ENCODE data around the gene MRPL21.

Gene MRPL21

GRCh38 chr11:68936676-68937620 lies 33.3 kb upstream of the MRPL21 start:
- intact Hi-C loops (cut with DNase I; ENCODE audit: low total_unique reads): no loop called here
- H3K27ac ChIP-seq: no peak overlapping the region
- no peaks in the 10 kb centered on the region for H3K27me3 ChIP-seq
- no peak for DNase-seq
- H3K36me3 ChIP-seq: peaks cover 58 to 84% (median 66%) of the 10 kb centered on the region in 3 donors
- TF ChIP-seq, protein P1, sequence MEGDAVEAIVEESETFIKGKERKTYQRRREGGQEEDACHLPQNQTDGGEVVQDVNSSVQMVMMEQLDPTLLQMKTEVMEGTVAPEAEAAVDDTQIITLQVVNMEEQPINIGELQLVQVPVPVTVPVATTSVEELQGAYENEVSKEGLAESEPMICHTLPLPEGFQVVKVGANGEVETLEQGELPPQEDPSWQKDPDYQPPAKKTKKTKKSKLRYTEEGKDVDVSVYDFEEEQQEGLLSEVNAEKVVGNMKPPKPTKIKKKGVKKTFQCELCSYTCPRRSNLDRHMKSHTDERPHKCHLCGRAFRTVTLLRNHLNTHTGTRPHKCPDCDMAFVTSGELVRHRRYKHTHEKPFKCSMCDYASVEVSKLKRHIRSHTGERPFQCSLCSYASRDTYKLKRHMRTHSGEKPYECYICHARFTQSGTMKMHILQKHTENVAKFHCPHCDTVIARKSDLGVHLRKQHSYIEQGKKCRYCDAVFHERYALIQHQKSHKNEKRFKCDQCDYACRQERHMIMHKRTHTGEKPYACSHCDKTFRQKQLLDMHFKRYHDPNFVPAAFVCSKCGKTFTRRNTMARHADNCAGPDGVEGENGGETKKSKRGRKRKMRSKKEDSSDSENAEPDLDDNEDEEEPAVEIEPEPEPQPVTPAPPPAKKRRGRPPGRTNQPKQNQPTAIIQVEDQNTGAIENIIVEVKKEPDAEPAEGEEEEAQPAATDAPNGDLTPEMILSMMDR (IDR thresholded peaks at IDR 0.05): no peak
- no peak overlapping the region for H3K4me3 ChIP-seq
- no peaks in the 10 kb centered on the region for H3K9me3 ChIP-seq
- peaks cover 0 to 31% (median 10%) of the 10 kb centered on the region in 4 donors for H3K4me1 ChIP-seq

- no peaks in the 10 kb centered on the region for H3K27me3 ChIP-seq
- intact Hi-C loops (cut with DNase I; ENCODE audit: low total_unique reads): no loop called here
- no peak for DNase-seq
- no peak overlapping the region for H3K27ac ChIP-seq
- H3K4me3 ChIP-seq: no peak overlapping the region
- peaks cover 60 to 90% (median 73%) of the 10 kb centered on the region in 3 donors for H3K36me3 ChIP-seq
- H3K4me1 ChIP-seq: peaks cover 0 to 24% (median 5%) of the 10 kb centered on the region in 4 donors
- TF ChIP-seq, protein P1 (IDR thresholded peaks at IDR 0.05): no peak
- H3K9me3 ChIP-seq: no peaks in the 10 kb centered on the region
Observed at GRCh38 chr11:68936358-68936636, 32.7 kb upstream of the MRPL21 start.

DNA sequence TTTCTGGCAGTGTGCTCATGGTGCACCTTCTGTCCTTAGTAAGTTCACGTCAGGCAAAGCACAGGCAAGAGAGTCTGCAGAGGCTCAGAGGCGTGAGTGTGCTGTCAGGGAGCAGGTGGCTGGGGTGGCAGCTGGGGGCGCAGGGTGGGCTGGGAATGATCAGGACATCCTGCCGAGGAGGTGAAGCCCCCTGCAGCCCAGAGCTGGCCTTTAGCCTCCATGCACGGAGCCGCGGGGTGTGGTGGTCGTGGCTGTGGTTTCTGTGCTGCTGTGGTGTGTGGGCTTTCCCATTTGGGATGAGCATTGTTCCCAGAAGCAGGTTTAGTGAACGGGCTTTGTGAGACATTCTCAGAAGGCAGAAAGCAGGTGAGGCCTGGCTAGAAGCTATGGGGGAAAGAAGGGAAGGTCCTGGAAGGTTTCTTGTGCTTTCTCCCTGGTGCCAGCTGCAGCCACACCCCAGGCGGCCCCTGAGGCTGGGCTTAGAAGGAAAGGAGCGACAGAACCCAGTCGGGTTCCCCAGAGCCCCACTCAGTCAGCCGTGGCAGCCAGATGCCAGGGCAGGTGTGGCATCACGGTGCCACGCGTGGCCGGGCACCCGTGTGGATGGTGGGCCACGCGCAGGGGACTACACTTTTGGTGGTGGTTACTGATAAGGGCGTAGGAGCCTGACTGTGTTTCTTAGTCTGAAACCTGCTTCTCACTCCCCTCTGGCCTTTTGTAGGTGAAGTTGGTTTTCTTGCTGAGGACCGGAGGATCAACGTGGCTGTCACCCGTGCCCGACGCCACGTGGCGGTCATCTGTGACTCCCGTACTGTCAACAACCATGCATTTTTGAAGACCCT lies 32.1 kb upstream of the MRPL21 start:
- Histone ChIP-seq H3K4me1 (peaks cover 0 to 19% (median 4%) of the 10 kb centered on the region in 4 donors), H3K27me3 (no peaks in the 10 kb centered on the region), H3K27ac (peak overlapping the region in 1 of 2 donors; percentile 47), H3K4me3 (no peak overlapping the region), H3K36me3 (peaks cover 65 to 96% (median 78%) of the 10 kb centered on the region in 3 donors), H3K9me3 (no peaks in the 10 kb centered on the region)
- no peak for DNase-seq
- TF ChIP-seq, protein P1 (IDR thresholded peaks at IDR 0.05): no peak
- intact Hi-C loops (cut with DNase I; ENCODE audit: low total_unique reads): no loop called here

DNA sequence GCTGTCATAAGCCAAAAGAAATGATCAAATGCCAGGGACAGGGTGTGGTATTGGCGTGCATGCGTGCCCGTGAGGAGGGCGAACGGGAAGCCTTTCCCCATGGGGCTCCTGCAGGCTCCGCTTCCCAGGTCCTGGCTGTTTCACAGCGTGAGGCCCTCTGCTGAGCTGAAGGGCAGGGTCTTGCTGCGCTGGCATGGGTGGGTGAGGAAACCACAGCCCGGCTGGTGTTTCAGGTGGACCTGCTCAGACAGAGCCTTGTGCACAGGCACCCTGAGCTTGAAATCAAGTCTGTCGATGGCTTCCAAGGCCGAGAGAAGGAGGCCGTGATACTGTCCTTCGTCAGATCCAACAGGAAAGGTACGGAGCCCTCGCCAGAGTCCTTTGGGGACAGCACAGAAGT lies 31.4 kb upstream of the MRPL21 start:
- DNase-seq: no peak
- Histone ChIP-seq H3K27ac (peak overlapping the region in 1 of 2 donors; percentile 47), H3K36me3 (peaks cover 72 to 100% (median 84%) of the 10 kb centered on the region in 3 donors), H3K4me1 (peaks cover 0 to 12% (median 3%) of the 10 kb centered on the region in 4 donors), H3K4me3 (no peak overlapping the region), H3K27me3 (no peaks in the 10 kb centered on the region), H3K9me3 (no peaks in the 10 kb centered on the region)
- intact Hi-C loops (cut with DNase I; ENCODE audit: low total_unique reads): no loop called here
- TF ChIP-seq, protein P1 (IDR thresholded peaks at IDR 0.05): no peak

- Histone ChIP-seq H3K4me1 (peaks cover 0 to 8% (median under 1%) of the 10 kb centered on the region in 4 donors), H3K36me3 (peaks cover 76 to 100% (median 88%) of the 10 kb centered on the region in 3 donors), H3K27me3 (no peaks in the 10 kb centered on the region), H3K9me3 (no peaks in the 10 kb centered on the region), H3K4me3 (no peak overlapping the region), H3K27ac (peak overlapping the region in 1 of 2 donors; percentile 32)
- TF ChIP-seq, protein P1 (IDR thresholded peaks at IDR 0.05): no peak
- no peak for DNase-seq
- intact Hi-C loops (cut with DNase I; ENCODE audit: low total_unique reads): no loop called here
Observed at GRCh38 chr11:68934666-68935065, 31.0 kb upstream of the MRPL21 start.

Data from tibial artery (tissue), 4 donors.